Measurements from ENCODE around the gene MAN1C1.

The MAN1C1 gene

DNA sequence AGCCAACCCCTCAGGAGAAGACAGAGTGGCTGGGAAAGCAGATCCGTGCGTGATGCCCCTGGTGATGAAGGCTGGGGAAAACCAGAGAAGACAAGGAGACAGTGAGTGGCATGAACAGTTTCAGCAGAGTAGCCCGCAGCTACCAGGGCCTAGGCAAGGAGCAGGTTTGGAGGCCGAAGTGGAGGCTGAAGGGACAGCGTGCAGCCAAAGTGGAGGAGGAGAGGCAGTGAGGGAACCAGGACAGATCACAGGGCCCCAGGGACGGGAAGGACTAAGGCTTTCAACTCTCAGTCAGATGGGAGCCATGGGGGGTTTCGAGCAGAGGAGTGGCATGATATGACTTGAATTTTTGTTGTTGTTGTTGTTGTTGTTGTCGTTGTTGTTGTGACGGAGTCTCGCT is 123.5 kb downstream of the MAN1C1 start:
- Histone ChIP-seq H3K79me2 (ENCODE audit: low read length) (no peaks in the 10 kb centered on the region), H3K4me3 (ENCODE audit: low read length) (no peak overlapping the region), H2AFZ (ENCODE audit: low read depth, low read length) (no peak overlapping the region), H3K27ac (ENCODE audit: low read length) (no peak overlapping the region), H3K9me3 (ENCODE audit: insufficient read depth, low read length) (no peaks in the 10 kb centered on the region), H3K27me3 (ENCODE audit: low read depth, low read length) (no peaks in the 10 kb centered on the region), H4K20me1 (ENCODE audit: insufficient read depth, low read length) (no peaks in the 10 kb centered on the region), H3K4me1 (ENCODE audit: low read length) (no peaks in the 10 kb centered on the region), H3K9ac (ENCODE audit: low read length) (no peak overlapping the region), H3K4me2 (ENCODE audit: low read length) (no peak overlapping the region), H3K36me3 (replicated peaks; ENCODE audit: low read depth, low read length) (no peaks in the 10 kb centered on the region)
- TF ChIP-seq EZH2phosphoT487 (IDR thresholded peaks at IDR 0.05; ENCODE audit: low read depth) = no peak
- TF ChIP-seq, protein P1, sequence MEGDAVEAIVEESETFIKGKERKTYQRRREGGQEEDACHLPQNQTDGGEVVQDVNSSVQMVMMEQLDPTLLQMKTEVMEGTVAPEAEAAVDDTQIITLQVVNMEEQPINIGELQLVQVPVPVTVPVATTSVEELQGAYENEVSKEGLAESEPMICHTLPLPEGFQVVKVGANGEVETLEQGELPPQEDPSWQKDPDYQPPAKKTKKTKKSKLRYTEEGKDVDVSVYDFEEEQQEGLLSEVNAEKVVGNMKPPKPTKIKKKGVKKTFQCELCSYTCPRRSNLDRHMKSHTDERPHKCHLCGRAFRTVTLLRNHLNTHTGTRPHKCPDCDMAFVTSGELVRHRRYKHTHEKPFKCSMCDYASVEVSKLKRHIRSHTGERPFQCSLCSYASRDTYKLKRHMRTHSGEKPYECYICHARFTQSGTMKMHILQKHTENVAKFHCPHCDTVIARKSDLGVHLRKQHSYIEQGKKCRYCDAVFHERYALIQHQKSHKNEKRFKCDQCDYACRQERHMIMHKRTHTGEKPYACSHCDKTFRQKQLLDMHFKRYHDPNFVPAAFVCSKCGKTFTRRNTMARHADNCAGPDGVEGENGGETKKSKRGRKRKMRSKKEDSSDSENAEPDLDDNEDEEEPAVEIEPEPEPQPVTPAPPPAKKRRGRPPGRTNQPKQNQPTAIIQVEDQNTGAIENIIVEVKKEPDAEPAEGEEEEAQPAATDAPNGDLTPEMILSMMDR (IDR thresholded peaks at IDR 0.05; ENCODE audit: low read depth, low read length) = no peak

DNA sequence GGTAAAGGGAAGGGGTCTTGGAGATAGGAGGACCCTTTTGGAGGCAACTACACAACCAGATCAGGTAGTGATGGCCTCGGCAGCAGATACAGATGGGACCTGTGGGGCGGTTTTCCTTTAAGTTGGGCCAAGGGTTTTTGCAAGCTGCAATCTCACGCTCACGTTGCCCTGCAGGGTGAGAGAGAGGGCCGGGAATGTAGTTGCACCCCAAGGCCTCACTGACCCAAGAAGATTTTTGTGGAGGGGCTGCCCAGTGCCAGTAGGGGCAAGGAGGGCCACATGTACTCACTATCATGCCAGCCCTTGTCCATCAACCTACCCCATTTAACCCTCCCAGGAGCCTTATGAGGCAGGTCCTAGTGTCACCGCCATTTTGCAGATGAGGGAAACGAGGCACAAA is 125.7 kb downstream of the MAN1C1 start:
- no peak overlapping the region for H3K4me3 ChIP-seq (ENCODE audit: low read length)
- H3K27me3 ChIP-seq (ENCODE audit: low read depth, low read length) = no peaks in the 10 kb centered on the region
- no peak overlapping the region for H3K9ac ChIP-seq (ENCODE audit: low read length)
- H3K9me3 ChIP-seq (ENCODE audit: insufficient read depth, low read length) = no peaks in the 10 kb centered on the region
- no peak overlapping the region for H2AFZ ChIP-seq (ENCODE audit: low read depth, low read length)
- H3K27ac ChIP-seq (ENCODE audit: low read length) = no peak overlapping the region
- H4K20me1 ChIP-seq (ENCODE audit: insufficient read depth, low read length) = no peaks in the 10 kb centered on the region
- no peaks in the 10 kb centered on the region for H3K79me2 ChIP-seq (ENCODE audit: low read length)
- H3K4me2 ChIP-seq (ENCODE audit: low read length) = no peak overlapping the region
- TF ChIP-seq, protein P1 (IDR thresholded peaks at IDR 0.05; ENCODE audit: low read depth, low read length) = no peak
- no peak for TF ChIP-seq EZH2phosphoT487 (IDR thresholded peaks at IDR 0.05; ENCODE audit: low read depth)
- H3K36me3 ChIP-seq (replicated peaks; ENCODE audit: low read depth, low read length) = no peaks in the 10 kb centered on the region
- no peaks in the 10 kb centered on the region for H3K4me1 ChIP-seq (ENCODE audit: low read length)

DNA sequence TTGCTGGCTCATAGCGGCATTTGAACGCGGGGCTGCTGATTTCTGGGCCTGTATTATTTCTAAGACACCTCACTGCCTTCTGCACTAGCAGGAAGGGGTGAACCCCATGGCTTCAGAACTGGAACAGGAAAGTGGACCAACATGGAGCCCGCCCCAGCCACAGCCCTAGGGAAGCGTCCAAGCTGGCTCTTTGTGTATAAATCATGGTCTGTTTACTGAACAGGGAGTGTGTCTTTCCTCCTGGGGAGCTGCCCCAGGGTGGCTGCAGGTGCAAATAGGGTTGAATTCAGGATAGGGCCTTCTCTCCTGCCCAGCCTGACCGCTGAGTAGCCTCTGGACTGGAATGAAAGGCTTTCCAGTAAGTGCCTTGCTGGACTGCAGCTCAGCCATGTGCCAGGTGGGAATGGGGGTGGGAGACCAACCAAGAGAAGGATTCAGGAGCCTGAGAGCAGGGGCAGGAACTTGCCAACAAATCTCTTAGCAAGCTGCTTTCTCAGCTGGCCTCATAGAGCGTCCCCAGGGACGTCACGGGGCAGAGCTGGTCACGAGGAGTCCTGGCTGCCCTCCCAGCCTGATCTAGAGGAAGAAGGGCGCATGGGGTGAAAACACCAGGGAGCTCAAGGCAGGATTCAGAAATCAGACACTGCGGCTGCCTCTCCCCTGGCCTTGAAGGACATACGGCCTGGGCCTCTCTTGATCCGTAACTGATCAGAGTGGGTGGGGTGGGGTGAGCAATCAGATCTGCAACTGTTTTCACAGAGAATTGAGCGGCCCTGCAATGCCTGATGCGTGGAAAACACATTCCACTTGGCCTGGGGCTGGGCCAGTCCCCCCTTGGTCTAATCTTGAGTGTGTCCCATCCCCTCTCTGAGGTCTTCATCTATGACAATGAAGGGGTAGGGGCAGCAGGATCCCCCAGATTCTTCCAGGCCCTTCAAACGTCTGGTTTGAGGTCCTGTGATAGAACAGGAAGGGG is 126.9 kb downstream of the MAN1C1 start:
- no peaks in the 10 kb centered on the region for H3K79me2 ChIP-seq (ENCODE audit: low read length)
- no peak overlapping the region for H3K27ac ChIP-seq (ENCODE audit: low read length)
- no peaks in the 10 kb centered on the region for H3K36me3 ChIP-seq (replicated peaks; ENCODE audit: low read depth, low read length)
- no peaks in the 10 kb centered on the region for H3K9me3 ChIP-seq (ENCODE audit: insufficient read depth, low read length)
- no peak overlapping the region for H2AFZ ChIP-seq (ENCODE audit: low read depth, low read length)
- no peak overlapping the region for H3K4me2 ChIP-seq (ENCODE audit: low read length)
- TF ChIP-seq, protein P1 (IDR thresholded peaks at IDR 0.05; ENCODE audit: low read depth, low read length) = no peak
- no peak for TF ChIP-seq EZH2phosphoT487 (IDR thresholded peaks at IDR 0.05; ENCODE audit: low read depth)
- H3K27me3 ChIP-seq (ENCODE audit: low read depth, low read length) = no peaks in the 10 kb centered on the region
- no peaks in the 10 kb centered on the region for H3K4me1 ChIP-seq (ENCODE audit: low read length)
- H3K4me3 ChIP-seq (ENCODE audit: low read length) = no peak overlapping the region
- no peak overlapping the region for H3K9ac ChIP-seq (ENCODE audit: low read length)
- no peaks in the 10 kb centered on the region for H4K20me1 ChIP-seq (ENCODE audit: insufficient read depth, low read length)

DNA sequence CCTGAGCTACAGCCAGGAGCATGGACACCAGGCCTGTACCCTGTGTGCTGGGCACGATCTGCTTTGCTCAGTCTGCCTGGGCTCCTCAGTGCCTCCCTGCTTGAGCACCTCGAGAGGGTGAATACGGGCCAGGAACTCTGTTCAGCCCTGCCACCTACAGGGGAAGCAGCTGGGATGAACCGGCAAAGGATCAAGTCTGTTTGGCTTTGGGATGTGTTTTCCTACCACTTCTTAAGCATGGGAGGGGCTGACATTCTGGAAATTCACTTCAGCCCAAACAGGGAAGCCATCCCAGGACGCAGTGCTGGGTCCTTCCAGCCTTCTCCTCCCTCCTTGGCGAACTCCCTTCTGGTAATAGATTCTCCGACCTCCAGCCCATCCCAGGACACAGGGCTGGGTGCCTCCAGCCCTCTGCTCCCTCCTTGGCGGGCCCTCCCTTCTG is 127.6 kb downstream of the MAN1C1 start:
- Histone ChIP-seq H3K4me1 (ENCODE audit: low read length) (no peaks in the 10 kb centered on the region), H3K27ac (ENCODE audit: low read length) (no peak overlapping the region), H3K79me2 (ENCODE audit: low read length) (no peaks in the 10 kb centered on the region), H3K36me3 (replicated peaks; ENCODE audit: low read depth, low read length) (no peaks in the 10 kb centered on the region), H3K4me3 (ENCODE audit: low read length) (no peak overlapping the region), H3K9me3 (ENCODE audit: insufficient read depth, low read length) (no peaks in the 10 kb centered on the region), H3K9ac (ENCODE audit: low read length) (no peak overlapping the region), H2AFZ (ENCODE audit: low read depth, low read length) (no peak overlapping the region), H4K20me1 (ENCODE audit: insufficient read depth, low read length) (no peaks in the 10 kb centered on the region), H3K27me3 (ENCODE audit: low read depth, low read length) (no peaks in the 10 kb centered on the region), H3K4me2 (ENCODE audit: low read length) (no peak overlapping the region)
- TF ChIP-seq, protein P1 (IDR thresholded peaks at IDR 0.05; ENCODE audit: low read depth, low read length) = no peak
- no peak for TF ChIP-seq EZH2phosphoT487 (IDR thresholded peaks at IDR 0.05; ENCODE audit: low read depth)

All from OCI-LY3 (cell line).